Left ventricle myocardium inferior (tissue), 1 donor: Measurements from ENCODE around the gene ADK. TPM values are rescaled to one million over a fixed set of nuclear protein-coding genes. Genes with fewer than 3 reads are reported as not detected.

ENCODE experiments used
- DNase-seq: peaks from one replicate; pipeline ENCODE4 v3.0.0-alpha.2; 2020
- H3K27ac ChIP-seq: fragments of 200-600 bp; replicated peaks from 2 replicates; pipeline ENCODE4 v1.8.0; 2021
- H3K27me3 ChIP-seq: fragments of 200-600 bp; 2 replicates; pipeline ENCODE4 v1.8.0; 2021; ENCODE audit warnings: low read depth
- H3K36me3 ChIP-seq: fragments of 200-600 bp; 2 replicates; pipeline ENCODE4 v1.8.0; 2021
- H3K4me1 ChIP-seq: fragments of 200-600 bp; 2 replicates; pipeline ENCODE4 v1.8.0; 2021
- H3K4me3 ChIP-seq: fragments of 200-600 bp; 2 replicates; pipeline ENCODE4 v1.8.0; 2021; ENCODE audit warnings: mild to moderate bottlenecking, moderate library complexity
- H3K9me3 ChIP-seq: fragments of 200-600 bp; replicated peaks from 2 replicates; pipeline ENCODE4 v1.8.0; 2021
- CTCF ChIP-seq: fragments of 200-600 bp; IDR thresholded peaks from 2 replicates; pipeline ENCODE4 v1.8.0; 2021; ENCODE audit warnings: antibody characterized with exemption, mild to moderate bottlenecking, borderline replicate concordance
- intact Hi-C: fragments of 100-400 bp; cut with micrococcal nuclease; formaldehyde crosslinking; loops from one replicate; pipeline ENCODE4 v1.11.0; 2022
- total RNA-seq: library from RNA; stranded (reverse); fragmentation: NEBNext Ultra II Directional; extraction: Animal tissue kit (Norgen Biotek cat#: 25700); gene quantifications from one replicate; pipeline ENCODE4 v1.2.1, GENCODE V29; 2021
- donor health status: DM: no; HTN: yes; CAD: no; lungs with severe emphysema.

ADK gene
- total RNA-seq, 1 donor from 2014 or later, result 41.3 TPM

GRCh38 chr10:74683067-74683466 is 532.0 kb downstream of the ADK start:
- H3K4me3 ChIP-seq, result no peak overlapping the region
- DNase-seq, result no peak
- intact Hi-C loops, result no loop called here
- no peaks in the 10 kb centered on the region for H3K27me3 ChIP-seq
- TF ChIP-seq CTCF, result no peak
- peaks cover 17% of the 10 kb centered on the region for H3K4me1 ChIP-seq
- H3K27ac ChIP-seq, result no peak overlapping the region
- no peaks in the 10 kb centered on the region for H3K9me3 ChIP-seq
- H3K36me3 ChIP-seq, result no peaks in the 10 kb centered on the region

GRCh38 chr10:74683621-74684364 is 532.8 kb downstream of the ADK start:
- intact Hi-C loops, result no loop called here
- TF ChIP-seq CTCF, result no peak
- Histone ChIP-seq H3K27ac (peak overlapping the region; percentile 22), H3K27me3 (no peaks in the 10 kb centered on the region), H3K36me3 (no peaks in the 10 kb centered on the region), H3K4me1 (peaks cover 17% of the 10 kb centered on the region), H3K4me3 (no peak overlapping the region), H3K9me3 (no peaks in the 10 kb centered on the region)
- no peak for DNase-seq

GRCh38 chr10:74684462-74684861 is 533.4 kb downstream of the ADK start:
- Histone ChIP-seq H3K4me3 (no peak overlapping the region), H3K27me3 (no peaks in the 10 kb centered on the region), H3K27ac (no peak overlapping the region), H3K9me3 (no peaks in the 10 kb centered on the region), H3K36me3 (no peaks in the 10 kb centered on the region), H3K4me1 (peaks cover 17% of the 10 kb centered on the region)
- DNase-seq, result no peak
- intact Hi-C loops, result no loop called here
- TF ChIP-seq CTCF, result no peak

- TF ChIP-seq CTCF, result no peak
- no peak for DNase-seq
- Histone ChIP-seq H3K9me3 (no peaks in the 10 kb centered on the region), H3K4me1 (peaks cover 17% of the 10 kb centered on the region), H3K27ac (no peak overlapping the region), H3K36me3 (no peaks in the 10 kb centered on the region), H3K4me3 (no peak overlapping the region), H3K27me3 (no peaks in the 10 kb centered on the region)
- intact Hi-C loops, result no loop called here
Measured at GRCh38 chr10:74685564-74685963, 534.5 kb downstream of the ADK start.

GRCh38 chr10:74690393-74690792 is 539.4 kb downstream of the ADK start:
- DNase-seq, result no peak
- H3K4me3 ChIP-seq, result no peak overlapping the region
- no peaks in the 10 kb centered on the region for H3K4me1 ChIP-seq
- no peaks in the 10 kb centered on the region for H3K36me3 ChIP-seq
- no peak for TF ChIP-seq CTCF
- intact Hi-C loops, result no loop called here
- H3K9me3 ChIP-seq, result no peaks in the 10 kb centered on the region
- H3K27me3 ChIP-seq, result no peaks in the 10 kb centered on the region
- no peak overlapping the region for H3K27ac ChIP-seq
